AG20443 (cell line): Measurements from ENCODE around the gene RPL29.

ENCODE experiments used
- DNase-seq: peaks from one replicate; pipeline ENCODE4 v3.0.0; 2012; ENCODE audit warnings: low spot score, mixed read lengths

RPL29 gene

DNA sequence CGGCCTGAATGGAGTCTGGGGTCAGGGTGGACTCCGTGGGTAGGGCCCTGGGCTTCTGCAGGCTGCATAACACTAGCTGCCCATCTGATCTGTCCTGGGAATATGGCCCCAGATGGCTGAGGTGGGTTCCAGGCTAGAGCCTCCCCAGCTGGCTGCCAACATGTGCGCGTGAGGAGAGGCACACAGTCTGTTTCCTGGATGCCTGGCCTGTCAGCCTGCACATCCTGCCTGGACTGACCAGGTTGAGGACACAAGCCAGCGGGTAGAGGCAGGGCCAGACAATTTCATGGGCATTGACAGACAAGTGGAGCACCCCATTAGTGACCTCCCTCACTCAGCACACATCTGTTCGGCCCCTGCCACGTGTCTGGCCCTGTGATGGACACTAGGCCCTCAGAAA lies 29.8 kb upstream of the RPL29 start:
- DNase-seq, result no peak

- no peak for DNase-seq
Measured at GRCh38 chr3:52024765-52025452, 29.2 kb upstream of the RPL29 start.

GRCh38 chr3:52023860-52024764 lies 28.4 kb upstream of the RPL29 start:
- DNase-seq, result no peak

- DNase-seq, result no peak
Measured at GRCh38 chr3:52023101-52023770, 27.5 kb upstream of the RPL29 start.

- peak; percentile 71 for DNase-seq
Measured at GRCh38 chr3:52022323-52023100, 26.8 kb upstream of the RPL29 start.

DNA sequence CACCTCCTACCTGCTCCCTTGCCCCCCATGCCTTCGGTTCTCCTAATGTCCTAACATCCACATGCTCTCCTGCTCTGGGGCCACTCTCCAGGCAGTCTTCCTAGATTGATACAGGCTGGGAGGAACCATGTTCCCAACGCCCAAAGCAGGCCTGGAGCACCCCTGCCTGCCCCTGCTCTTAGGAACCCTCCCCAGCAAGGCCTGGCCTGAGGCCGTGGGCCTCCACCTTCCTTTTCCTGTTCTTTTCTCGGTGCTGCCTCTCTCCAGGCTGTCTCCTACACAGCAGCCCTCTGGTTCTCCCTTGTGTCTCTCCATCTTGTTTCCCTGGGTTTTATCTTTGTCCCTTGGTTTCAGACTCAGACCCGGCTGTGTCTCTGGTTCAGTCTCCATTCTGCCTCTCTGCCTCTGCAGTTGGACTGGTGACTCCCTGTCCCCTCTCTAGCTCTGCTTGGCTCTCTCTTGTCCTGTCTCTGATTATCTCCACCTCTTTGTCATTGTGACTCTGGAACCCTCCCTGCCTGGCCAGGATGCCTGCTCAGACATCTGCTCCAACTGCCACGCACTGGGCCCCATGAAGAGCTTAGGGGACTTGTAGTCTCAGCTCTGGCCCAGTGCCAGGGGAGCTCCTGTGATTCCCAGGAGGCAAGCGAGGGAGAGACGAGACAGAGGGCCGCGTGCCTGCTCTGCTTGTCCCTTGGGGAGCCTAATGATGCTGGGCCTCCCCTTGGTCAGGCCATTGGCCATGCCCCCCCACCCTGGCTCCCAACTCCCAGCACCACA lies 26.0 kb upstream of the RPL29 start:
- no peak for DNase-seq

DNA sequence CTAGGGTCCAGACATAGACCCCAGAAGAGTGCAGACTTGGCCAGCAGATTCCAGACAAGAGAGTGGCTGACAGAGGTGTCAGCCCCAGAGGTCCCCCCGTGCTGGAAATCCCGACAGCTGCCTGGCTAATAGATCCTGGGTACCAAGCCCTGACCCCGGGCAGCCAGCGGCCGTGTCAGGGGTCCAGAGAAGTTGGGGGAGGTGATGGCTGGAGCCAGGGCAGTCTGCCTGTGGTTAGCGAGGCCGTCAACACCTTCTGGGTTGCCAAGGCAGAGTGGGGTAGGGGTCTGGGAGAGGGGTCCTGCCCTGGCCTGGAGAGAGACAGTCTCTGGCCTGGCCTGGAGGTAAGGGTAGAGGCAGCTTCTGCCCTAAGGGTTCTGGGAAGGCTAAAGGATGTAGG lies 25.1 kb upstream of the RPL29 start:
- DNase-seq, result no peak

DNA sequence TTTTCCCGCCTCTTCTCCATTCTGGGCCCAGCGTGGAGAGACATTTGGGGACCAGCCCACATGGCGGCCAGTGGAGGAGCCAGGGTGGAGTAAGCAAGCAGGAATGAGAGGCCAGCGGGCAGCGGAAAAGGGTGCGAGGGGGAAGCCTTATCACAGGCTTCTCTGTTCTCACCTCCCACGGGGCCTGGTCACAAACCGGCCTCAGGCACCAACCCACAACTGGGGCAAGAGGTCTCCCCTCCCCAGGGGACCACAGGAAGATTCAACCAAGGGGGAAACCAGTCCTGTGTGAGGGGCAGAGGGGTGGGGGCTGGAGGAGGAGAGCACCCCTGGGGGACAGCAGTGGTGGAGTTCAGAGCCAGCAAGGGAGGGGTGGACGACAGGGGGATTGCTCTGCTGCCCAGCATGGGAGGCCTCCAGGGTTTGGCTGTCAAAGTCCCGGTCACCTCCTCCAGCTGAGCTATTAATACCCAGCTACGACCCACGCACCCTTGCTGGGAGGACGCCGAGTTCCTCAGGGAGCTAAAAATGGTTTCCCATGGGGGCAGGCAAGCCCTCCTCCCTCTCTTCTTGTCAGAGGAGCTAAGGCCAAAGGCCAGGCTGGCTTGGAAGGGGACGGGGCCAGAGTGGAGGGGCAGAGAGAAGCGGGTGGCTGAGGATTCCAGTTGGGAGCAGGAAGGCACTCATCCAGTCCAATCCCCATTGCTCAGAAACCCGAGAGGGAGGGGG lies 23.8 kb upstream of the RPL29 start:
- no peak for DNase-seq

DNA sequence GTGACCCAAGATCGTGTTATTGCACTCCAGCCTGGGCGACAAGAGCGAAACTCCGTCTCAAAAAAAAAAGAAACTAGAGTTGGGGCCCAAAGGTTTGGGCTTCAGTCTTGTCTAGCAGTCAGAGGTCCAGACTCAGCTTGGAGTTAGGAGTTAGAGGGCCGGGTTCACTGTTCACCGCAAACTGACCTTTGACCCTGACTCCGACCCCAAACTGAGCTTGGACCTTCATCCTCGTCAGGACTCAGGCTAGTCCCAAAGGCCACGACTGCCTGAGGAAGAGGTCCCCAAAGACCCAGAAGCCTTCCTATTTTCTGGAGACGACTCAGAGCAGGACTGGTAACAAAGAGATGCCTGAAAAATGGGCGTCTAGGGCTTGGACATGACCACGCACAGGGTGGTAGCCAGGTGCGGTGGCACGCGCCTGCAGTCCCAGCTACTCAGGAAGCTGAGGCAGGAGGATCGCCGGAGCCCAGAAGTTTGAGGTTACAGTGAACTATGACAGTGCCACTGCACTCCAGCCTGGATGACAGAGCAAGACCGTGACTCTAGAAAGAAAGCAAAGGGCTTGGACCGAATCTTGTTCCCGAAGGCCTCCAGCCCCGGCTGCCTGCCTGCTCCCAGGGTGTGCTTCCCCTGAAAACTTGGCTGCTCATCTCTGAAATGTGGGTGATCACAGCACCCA lies 22.8 kb upstream of the RPL29 start:
- no peak for DNase-seq

- DNase-seq, result no peak
Measured at GRCh38 chr3:52017586-52017985, 21.9 kb upstream of the RPL29 start.

- DNase-seq, result no peak
Measured at GRCh38 chr3:52015438-52016228, 19.9 kb upstream of the RPL29 start.

- no peak for DNase-seq
Measured at GRCh38 chr3:52014613-52015012, 18.9 kb upstream of the RPL29 start.

DNA sequence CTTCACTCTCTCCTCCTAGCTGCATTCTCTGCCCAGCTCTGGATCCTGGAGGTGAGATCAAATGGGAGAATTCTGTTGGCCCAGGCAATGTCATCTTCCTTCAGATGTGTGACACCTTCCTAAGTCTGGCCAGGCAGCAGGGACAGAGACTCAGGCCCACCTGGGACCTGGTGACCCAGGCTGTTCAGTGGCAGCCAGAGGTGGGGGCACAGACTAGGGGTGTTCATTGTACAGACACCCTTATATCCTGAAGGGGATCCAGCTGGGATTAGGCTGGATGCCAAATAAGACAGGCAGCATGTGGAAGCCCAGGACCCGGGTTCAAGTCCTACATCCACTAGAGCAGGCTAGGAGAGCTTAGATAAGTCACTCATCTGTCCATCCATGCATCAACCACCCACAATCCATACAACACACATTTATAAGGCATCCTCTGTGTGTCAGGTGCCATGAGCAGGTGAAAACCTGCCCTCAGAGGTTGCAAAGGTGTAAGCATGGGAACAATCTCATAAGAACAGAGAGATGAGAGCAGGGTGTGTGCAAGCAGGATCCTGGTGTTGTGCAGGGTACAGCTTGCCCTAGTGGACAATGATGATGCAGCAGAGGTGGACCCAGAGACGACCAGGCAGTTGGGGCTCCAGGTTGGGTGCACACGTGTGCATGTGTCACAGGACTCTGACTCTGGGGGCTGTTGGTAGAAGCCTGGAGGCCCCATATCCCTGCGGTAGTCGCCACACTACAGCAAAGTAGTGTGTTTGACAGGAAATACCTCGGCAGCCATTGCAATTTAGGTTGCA lies 18.3 kb upstream of the RPL29 start:
- DNase-seq, result no peak

DNA sequence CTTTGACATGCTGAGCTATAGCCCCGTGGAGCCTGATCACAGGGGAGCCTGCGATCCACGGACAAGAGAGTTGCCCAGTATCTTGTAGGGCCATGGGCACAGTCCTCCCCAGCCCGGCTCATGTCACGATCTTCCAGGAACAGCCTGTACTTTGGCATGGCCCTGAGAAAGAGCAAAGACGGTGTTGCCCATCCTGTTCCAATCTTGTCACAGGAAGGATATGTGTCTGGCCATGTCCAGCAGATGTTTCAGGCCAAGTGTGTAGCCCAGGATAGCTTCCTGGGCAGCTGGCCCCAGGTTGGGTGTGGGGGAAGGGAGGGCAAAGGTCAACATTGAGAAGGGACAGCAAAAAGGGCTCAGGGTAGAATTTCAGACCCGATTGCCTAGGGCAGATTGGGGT lies 17.0 kb upstream of the RPL29 start:
- DNase-seq, result no peak

DNA sequence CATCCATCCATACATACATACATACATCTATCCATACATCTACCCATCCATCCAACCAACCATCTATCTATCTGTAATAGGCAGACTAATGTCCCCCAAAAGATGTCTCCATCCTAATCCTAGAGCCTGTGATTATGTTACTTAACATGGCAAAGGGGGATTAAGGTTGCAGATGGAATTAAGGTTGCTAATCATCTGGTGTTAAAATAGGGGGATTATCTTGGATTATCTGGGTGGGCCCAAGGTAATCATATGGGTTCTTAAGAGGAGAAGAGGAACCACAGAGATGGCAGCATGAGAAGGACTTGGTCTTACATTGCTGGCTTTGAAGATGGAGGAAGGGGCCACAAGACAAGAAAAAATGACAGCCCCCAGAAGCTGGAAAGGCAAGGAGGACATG lies 14.7 kb upstream of the RPL29 start:
- DNase-seq, result no peak

GRCh38 chr3:52007291-52007690 lies 11.6 kb upstream of the RPL29 start:
- DNase-seq, result no peak

DNA sequence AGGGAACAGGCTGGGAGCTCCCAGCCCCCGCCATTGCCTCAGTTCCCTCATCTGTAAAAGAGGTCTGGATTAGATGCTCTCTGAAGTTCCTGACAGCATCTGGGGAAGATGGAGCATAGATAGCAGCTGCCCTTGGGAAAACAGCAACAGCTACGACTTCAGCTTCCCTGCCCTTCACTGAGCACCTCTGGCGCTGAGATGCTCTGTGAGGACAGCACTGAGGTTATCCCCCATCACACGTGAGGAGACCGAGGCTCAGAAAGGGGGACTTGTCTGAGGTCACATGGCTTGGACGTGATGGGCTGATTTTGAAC lies 11.1 kb upstream of the RPL29 start:
- DNase-seq, result no peak

- DNase-seq, result no peak
Measured at GRCh38 chr3:52006017-52006819, 10.5 kb upstream of the RPL29 start.
